ENCODE results near the gene SH2D7.

SH2D7 gene

DNA sequence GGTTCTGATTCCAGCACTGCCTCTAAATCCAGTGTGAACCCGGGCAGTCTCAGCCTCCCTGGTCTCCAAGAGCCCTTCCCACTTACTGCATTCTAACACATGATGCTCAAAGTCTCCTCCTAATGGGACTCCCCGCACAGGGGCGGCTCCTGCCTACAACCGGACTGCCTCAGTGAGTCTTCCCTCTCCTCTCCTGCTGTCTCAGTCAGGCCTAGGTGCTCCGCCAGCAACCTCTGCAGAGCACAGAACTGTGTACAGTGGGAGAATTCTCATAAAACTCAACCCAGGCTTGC, 43.8 kb upstream of the SH2D7 start:
- H3K4me3 ChIP-seq (ENCODE audit: low read depth, low read length), result no peak overlapping the region
- TF ChIP-seq CTCF (IDR thresholded peaks at IDR 0.05; ENCODE audit: insufficient read depth, low read length, missing control alignments), result no peak
- DNase-seq (ENCODE audit: low read depth, low spot score), result no peak
- POLR2A ChIA-PET, result interaction anchor here (1.0 kb wide), 1 partner anchor 10 kb away, joined by 3 read pairs; no protein-coding TSS in a partner anchor
- CTCF ChIA-PET, result interaction anchor here (0.7 to 8.2 kb wide), 4 partner anchors 12 to 60 kb away, joined by 3 to 53 read pairs (median 4); no protein-coding TSS in a partner anchor

- CTCF ChIA-PET, result interaction anchor here (1.0 to 8.2 kb wide), 8 partner anchors 9 to 83 kb away, joined by 3 to 53 read pairs (median 4); no protein-coding TSS in a partner anchor
- no peak overlapping the region for H3K4me3 ChIP-seq (ENCODE audit: low read depth, low read length)
- POLR2A ChIA-PET, result interaction anchor here (0.8 to 1.6 kb wide), 7 partner anchors 8 to 45 kb away, joined by 3 to 13 read pairs (median 4); no protein-coding TSS in a partner anchor
Measured at GRCh38 chr15:78049691-78050440, 42.5 kb upstream of the SH2D7 start.

GRCh38 chr15:78050441-78050809, 41.9 kb upstream of the SH2D7 start:
- no peak overlapping the region for H3K4me3 ChIP-seq (ENCODE audit: low read depth, low read length)
- CTCF ChIA-PET, result interaction anchor here (1.0 to 8.2 kb wide), 11 partner anchors 8 to 83 kb away, joined by 3 to 53 read pairs (median 4); no protein-coding TSS in a partner anchor
- no peak for DNase-seq (ENCODE audit: low read depth, low spot score)
- no peak for TF ChIP-seq CTCF (IDR thresholded peaks at IDR 0.05; ENCODE audit: insufficient read depth, low read length, missing control alignments)
- POLR2A ChIA-PET, result interaction anchor here (1.1 to 1.6 kb wide), 6 partner anchors 15 to 45 kb away, joined by 4 to 13 read pairs (median 4); no protein-coding TSS in a partner anchor

More at GRCh38 chr15:78049691-78050440, 42.5 kb upstream of the SH2D7 start:
- DNase-seq (ENCODE audit: low read depth, low spot score), result peak; percentile 96
- no peak for TF ChIP-seq CTCF (IDR thresholded peaks at IDR 0.05; ENCODE audit: insufficient read depth, low read length, missing control alignments)

GRCh38 chr15:78050826-78051225, 41.5 kb upstream of the SH2D7 start:
- no peak for DNase-seq (ENCODE audit: low read depth, low spot score)
- POLR2A ChIA-PET, result interaction anchor here (1.1 to 1.6 kb wide), 3 partner anchors 15 to 46 kb away, joined by 4 to 13 read pairs (median 6); no protein-coding TSS in a partner anchor
- TF ChIP-seq CTCF (IDR thresholded peaks at IDR 0.05; ENCODE audit: insufficient read depth, low read length, missing control alignments), result no peak
- no peak overlapping the region for H3K4me3 ChIP-seq (ENCODE audit: low read depth, low read length)
- CTCF ChIA-PET, result interaction anchor here (1.2 to 8.2 kb wide), 10 partner anchors 8 to 84 kb away, joined by 3 to 53 read pairs (median 4); no protein-coding TSS in a partner anchor

- no peak overlapping the region for H3K4me3 ChIP-seq (ENCODE audit: low read depth, low read length)
- ChIA-PET CTCF (interaction anchor here (0.8 to 8.2 kb wide), 10 partner anchors 11 to 93 kb away, joined by 3 to 53 read pairs (median 4); no protein-coding TSS in a partner anchor), POLR2A (no interaction called here)
- no peak for TF ChIP-seq CTCF (IDR thresholded peaks at IDR 0.05; ENCODE audit: insufficient read depth, low read length, missing control alignments)
- no peak for DNase-seq (ENCODE audit: low read depth, low spot score)
Measured at GRCh38 chr15:78051596-78051995, 40.8 kb upstream of the SH2D7 start.

DNA sequence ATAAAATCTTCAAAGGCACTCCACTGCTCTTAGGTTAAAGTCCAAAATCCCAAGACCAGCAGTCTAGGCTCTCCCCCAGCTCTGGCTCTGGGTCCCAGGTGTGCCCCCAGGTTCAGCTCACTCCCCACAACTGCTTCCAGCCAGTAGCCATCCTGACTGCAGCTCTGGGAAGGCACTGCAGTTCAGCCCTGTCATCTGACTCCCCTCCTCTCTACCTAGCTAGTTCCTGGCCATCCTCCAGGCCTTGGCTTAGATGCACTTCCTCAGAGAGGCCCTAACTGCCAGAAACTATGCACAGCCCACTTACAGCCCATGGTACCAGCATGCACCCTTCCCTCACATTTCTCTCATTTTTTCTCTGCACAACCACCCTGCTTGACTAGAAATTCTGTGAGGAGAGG, 40.4 kb upstream of the SH2D7 start:
- ChIA-PET POLR2A (interaction anchor here (1.1 kb wide), 1 partner anchor 11 kb away, joined by 3 read pairs; no protein-coding TSS in a partner anchor), CTCF (interaction anchor here (0.8 to 8.2 kb wide), 7 partner anchors 10 to 93 kb away, joined by 3 to 53 read pairs (median 3); no protein-coding TSS in a partner anchor)
- no peak overlapping the region for H3K4me3 ChIP-seq (ENCODE audit: low read depth, low read length)
- TF ChIP-seq CTCF (IDR thresholded peaks at IDR 0.05; ENCODE audit: insufficient read depth, low read length, missing control alignments), result no peak
- DNase-seq (ENCODE audit: low read depth, low spot score), result no peak

All from AG04449 (cell line).